ENCODE results near the gene PDGFB. TPM values are rescaled to one million over a fixed set of nuclear protein-coding genes. Genes with fewer than 3 reads are reported as not detected.

PDGFB gene
- total RNA-seq, 1 donor from 2014 or later, result 2.3 TPM

DNA sequence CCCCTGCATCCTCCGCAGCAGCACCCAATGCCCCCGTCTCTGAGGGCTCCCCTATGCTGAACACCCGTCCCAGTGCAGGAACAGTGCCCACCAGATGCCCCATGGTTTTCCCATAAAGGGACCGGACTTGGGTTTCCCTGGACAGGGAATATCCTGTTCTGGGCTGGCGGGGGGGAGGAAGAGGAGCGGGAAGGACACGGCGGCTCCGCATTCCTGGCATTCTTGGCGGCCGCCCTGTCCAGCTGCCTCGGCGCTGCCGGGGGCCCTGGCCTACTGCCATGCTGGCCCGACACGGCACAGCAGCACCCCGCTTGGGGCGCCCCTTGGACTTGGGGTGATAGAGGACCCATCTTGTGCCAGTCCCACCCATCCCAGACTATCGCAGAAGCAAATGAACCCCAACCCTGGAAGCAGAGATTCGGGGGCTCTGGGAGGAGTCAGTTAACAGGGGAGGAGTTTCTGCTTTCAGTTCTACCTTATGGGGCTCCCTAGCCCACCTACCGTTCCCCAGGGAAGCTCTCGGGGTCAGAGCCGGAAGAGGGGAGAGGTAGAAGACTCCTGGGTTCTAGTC, 68.6 kb downstream of the PDGFB start:
- H3K27ac Mint-ChIP-seq, result no peak overlapping the region
- H3K4me3 Mint-ChIP-seq, result no peak overlapping the region
- no peaks in the 10 kb centered on the region for H3K36me3 Mint-ChIP-seq (ENCODE audit: low read depth)
- H3K9me3 Mint-ChIP-seq, result no peaks in the 10 kb centered on the region
- H3K4me1 Mint-ChIP-seq, result peaks cover 30% of the 10 kb centered on the region
- peaks cover 1% of the 10 kb centered on the region for H3K27me3 Mint-ChIP-seq
- DNase-seq, result peak; percentile 54
- intact Hi-C loops (cut with micrococcal nuclease), result no loop called here

DNA sequence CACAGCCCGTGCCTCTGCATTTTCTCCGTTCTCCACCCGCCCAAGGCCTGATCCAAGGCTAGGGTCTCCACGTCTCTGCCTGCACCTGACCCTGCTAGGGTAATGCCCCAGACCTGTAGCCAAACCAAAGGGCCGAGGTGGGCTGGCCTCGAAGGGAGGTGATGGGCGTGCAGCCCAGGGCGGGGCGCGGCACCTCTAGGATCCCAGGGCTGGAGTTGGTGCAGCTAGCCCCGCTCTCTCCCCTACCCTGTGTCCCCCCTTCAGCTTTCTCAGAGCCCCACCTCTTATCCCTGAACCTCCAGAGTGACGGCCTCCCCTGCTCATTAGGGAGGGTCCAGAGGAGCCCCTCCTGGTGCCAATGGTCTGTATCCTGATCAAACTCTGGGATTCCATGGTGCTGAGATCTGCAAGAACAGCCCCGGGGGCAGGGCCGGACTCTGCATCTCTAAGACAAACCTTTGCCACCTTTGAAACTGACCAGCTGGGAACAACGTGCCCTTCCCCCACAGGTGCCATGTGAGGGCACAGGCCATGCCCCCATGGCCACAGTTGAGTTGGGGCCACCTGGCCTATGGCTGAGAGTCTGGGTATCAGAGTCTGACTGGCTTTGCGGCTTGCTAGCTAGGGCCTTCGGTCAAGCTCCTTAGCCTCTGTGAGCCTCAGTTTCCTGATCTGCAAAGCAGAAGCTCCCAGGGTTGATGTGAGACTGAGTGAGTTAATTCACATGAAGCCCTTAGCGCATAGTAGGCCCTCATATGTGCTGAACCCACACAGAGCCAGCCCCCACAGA, 69.2 kb downstream of the PDGFB start:
- intact Hi-C loops (cut with micrococcal nuclease), result no loop called here
- Mint-ChIP-seq H3K27me3 (no peaks in the 10 kb centered on the region), H3K36me3 (ENCODE audit: low read depth) (no peaks in the 10 kb centered on the region), H3K4me1 (peaks cover 37% of the 10 kb centered on the region), H3K27ac (peak overlapping the region; percentile 34), H3K9me3 (no peaks in the 10 kb centered on the region), H3K4me3 (no peak overlapping the region)
- DNase-seq, result peak; percentile 60

GRCh38 chr22:39174498-39175352, 70.1 kb downstream of the PDGFB start:
- Mint-ChIP-seq H3K4me1 (peaks cover 38% of the 10 kb centered on the region), H3K27me3 (peaks cover under 1% of the 10 kb centered on the region), H3K27ac (peak overlapping the region; percentile 86), H3K9me3 (no peaks in the 10 kb centered on the region), H3K4me3 (peak overlapping the region; percentile 61), H3K36me3 (ENCODE audit: low read depth) (no peaks in the 10 kb centered on the region)
- intact Hi-C loops (cut with micrococcal nuclease), result loop anchor here (5.0 kb wide), 1 partner anchor 63 kb away; no protein-coding TSS in a partner anchor
- DNase-seq, result peak; percentile 91

- intact Hi-C loops (cut with micrococcal nuclease), result loop anchor here (5.0 kb wide), 1 partner anchor 63 kb away; no protein-coding TSS in a partner anchor
- Mint-ChIP-seq H3K9me3 (no peaks in the 10 kb centered on the region), H3K27ac (peak overlapping the region; percentile 86)
Observed at GRCh38 chr22:39173787-39174497, 70.8 kb downstream of the PDGFB start.

More at GRCh38 chr22:39173787-39174497, 70.8 kb downstream of the PDGFB start:
- H3K27me3 Mint-ChIP-seq, result peaks cover 7% of the 10 kb centered on the region
- peaks cover 38% of the 10 kb centered on the region for H3K4me1 Mint-ChIP-seq
- H3K36me3 Mint-ChIP-seq (ENCODE audit: low read depth), result no peaks in the 10 kb centered on the region
- H3K4me3 Mint-ChIP-seq, result peak overlapping the region; percentile 61
- DNase-seq, result peak; percentile 76

Other genes starting within 250 kb of the PDGFB start
- 73.6 and 74.8 TPM in 2 replicates for gene APOBEC3C, start 230.7 kb downstream of the PDGFB start, total RNA-seq
- 26.2 and 26.7 TPM in 2 replicates for gene APOBEC3D, start 223.9 kb downstream of the PDGFB start, total RNA-seq
- 16.9 and 19.8 TPM in 2 replicates for gene APOBEC3F, start 204.1 kb downstream of the PDGFB start, total RNA-seq
- 47.2 and 48.5 TPM in 2 replicates for gene APOBEC3G, start 167.7 kb downstream of the PDGFB start, total RNA-seq
- gene APOBEC3H, start 147.7 kb downstream of the PDGFB start, total RNA-seq, result 5.8 and 7.6 TPM in 2 replicates
- gene CBX7, start 92.3 kb downstream of the PDGFB start, total RNA-seq, result 10.8 and 11.6 TPM in 2 replicates
- 2,129 and 2,132 TPM in 2 replicates for gene RPL3, start 74.6 kb upstream of the PDGFB start, total RNA-seq
- gene SYNGR1, start 105.0 kb upstream of the PDGFB start, total RNA-seq, result not detected in 2 replicates
- gene TAB1, start 154.8 kb upstream of the PDGFB start, total RNA-seq, result 24.9 and 27.0 TPM in 2 replicates
- 0.90 and 1.9 TPM in 2 replicates for gene MGAT3, start 212.0 kb upstream of the PDGFB start, total RNA-seq

Measured in activated CD4-positive, alpha-beta T cell treated with anti-CD3 and anti-CD28 coated beads, Interleukin-2, amount 10 ng/mL, durations not matched to agents 24 days and 14 days (primary cell).